HG03108 (cell line): ENCODE data around the gene COA6.
A peak's percentile ranks its signal among the peaks of the same experiment; 100 is the strongest.
"Not testable (repeated sequence)": the region's sequence is repeated elsewhere in the genome, so short reads cannot be mapped to it uniquely, and the experiment has no call there.

Experiments
- ATAC-seq: cut with Tn5 transposase; IDR thresholded peaks from one replicate; pipeline ENCODE4 v1.9.1; 2021; ENCODE audit warnings: moderate library complexity; ENCODE audit not compliant: unreplicated experiment

COA6 gene

DNA sequence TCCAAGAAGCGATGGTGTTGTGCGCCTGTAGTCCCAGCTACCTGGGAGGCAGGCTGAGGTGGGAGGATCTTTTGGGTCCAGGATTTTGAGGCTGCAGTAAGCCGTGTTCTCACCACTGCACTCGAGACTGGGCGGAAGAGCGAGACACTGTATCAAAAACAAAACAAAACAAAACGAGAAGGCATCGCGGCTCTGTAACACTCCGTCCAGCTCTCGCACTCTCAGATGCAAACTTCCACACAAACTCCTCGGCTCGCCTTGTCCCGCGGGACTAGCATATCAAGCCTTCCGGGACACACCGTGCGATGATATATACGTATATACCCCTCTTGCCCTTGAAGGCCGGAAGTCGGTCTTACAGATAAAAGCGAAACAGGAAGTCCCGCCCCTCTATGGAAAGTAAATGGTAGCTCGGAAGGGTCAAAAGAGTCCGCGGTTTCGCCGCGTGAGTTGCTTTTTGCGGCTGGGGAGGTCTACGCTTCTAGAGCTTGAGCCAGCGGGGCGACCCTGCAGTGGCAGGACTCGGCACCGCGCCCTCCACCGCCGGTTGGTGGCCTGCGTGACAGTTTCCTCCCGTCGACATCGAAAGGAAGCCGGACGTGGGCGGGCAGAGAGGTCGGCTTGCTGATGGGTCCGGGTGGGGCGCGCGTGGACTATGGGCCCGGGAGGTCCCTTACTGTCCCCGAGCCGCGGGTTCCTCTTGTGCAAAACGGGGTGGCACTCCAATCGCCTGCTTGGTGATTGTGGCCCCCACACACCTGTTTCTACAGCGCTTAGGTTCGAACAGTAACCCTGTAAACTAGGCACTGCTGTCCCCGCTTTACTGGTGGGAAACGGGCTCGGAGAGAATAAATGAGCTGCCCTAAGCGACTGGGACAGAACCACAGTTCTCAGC, at the start of gene COA6:
Gene COA6, plus strand, starts transcription at position 393 of the 895 bp plus-strand sequence. Its CDS starts 11 bp downstream, at position 404.
- peak; percentile 89 for ATAC-seq

- no peak for ATAC-seq
These were observed 48.4 kb upstream of the COA6 start for GRCh38 chr1:234324821-234325220.

- ATAC-seq: no peak
These were observed 47.3 kb upstream of the COA6 start for GRCh38 chr1:234325878-234326496.

GRCh38 chr1:234326497-234327366, 46.5 kb upstream of the COA6 start:
- peak; percentile 68 for ATAC-seq

GRCh38 chr1:234327577-234328164, 45.6 kb upstream of the COA6 start:
- ATAC-seq: no peak

DNA sequence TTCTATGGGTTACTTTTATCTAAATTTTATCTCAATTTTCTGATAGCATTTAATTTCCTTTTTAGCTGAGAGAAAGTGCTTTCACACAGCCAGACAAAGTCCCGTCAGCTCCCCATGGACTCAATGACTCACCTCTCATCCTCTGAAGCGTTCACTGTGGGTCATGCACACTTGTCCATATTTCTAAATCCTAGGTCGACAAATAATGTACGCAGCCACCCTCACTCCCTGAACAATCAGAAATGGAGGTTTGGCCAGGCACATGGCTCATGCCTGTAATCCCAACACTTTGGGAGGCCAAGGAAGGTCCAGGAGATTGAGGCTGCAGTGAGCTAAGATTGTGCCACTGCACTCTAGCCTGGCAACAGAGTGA, 42.4 kb upstream of the COA6 start:
- no peak for ATAC-seq

DNA sequence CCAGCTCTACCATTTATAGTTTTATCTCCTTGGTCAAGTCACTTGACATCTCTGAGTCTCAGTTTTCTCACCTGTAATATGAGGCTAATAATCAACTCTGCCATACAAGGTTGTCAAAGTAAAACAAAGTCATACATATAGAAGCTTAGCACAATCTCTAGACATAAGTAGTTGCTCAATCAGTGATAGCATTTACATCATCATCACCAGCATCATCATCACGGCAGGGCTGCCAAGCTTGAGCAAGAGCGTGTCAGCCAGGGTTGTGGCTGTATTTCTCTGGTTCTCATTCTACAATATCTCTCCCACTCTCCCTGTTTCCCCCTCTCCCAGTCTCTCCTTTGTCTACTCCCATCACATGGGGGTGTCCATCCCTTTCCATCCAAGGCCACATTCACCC, 41.7 kb upstream of the COA6 start:
- ATAC-seq: no peak

- ATAC-seq: no peak
These were observed 36.9 kb upstream of the COA6 start for GRCh38 chr1:234336359-234336758.

DNA sequence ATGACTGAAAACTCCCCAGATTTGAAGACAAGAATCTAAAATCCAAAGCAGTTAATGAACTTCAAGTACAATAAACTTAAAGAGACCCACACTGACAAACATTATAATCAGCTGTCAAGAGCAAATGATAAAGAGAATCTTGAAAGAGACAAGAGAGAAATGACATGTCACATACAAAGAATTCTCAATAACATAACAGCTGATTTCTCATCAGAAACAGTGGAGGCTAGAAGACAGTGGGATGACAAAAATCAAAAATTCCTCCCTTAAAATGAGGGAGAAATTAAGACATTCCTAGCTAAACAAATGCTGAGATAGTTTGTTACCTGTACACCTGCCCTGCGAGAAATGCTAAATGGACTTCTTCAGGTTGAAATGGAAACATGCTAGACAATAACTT, 36.0 kb upstream of the COA6 start:
- no peak for ATAC-seq

GRCh38 chr1:234340528-234340927, 32.7 kb upstream of the COA6 start:
- ATAC-seq: no peak

DNA sequence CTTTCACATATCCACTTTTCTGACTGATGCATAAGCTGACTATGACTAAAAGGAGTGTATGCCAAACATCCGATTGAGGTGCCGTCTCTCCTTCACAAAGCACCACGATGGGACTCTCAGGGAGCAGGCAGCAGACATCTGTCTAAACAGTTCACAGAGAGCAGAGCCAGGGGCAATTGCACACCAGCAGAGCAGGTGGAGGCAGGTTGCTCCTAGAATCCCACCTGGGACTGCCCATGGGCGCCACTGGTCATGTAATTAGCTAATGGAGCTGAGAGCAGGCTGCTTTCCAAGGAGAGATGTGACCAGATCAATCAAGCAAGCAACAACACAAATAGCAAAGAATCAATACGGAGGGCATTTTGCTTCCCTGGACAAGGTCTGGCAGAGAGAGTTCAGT, 30.5 kb upstream of the COA6 start:
- ATAC-seq: no peak

DNA sequence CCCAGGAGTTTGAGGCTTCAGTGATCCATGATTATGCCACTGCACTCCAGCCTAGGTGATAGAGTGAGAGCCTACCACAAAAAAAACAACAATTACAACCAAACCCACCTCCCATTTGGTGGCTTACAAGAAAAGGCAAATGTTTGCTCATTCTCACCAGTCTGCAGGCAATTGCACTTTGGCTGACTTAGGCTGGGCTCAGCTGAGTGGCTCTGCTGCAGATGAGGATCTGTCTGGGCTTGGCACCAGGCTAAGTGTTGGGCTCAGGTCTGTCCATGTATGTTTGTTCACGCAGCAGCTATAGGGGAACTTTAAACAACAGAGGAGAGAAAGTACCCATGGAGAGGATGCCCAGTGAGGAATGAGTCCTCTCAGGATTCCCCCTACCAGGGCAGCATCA, 28.0 kb upstream of the COA6 start:
- no peak for ATAC-seq

- ATAC-seq: no peak
These were observed 24.3 kb upstream of the COA6 start for GRCh38 chr1:234348964-234349363.

DNA sequence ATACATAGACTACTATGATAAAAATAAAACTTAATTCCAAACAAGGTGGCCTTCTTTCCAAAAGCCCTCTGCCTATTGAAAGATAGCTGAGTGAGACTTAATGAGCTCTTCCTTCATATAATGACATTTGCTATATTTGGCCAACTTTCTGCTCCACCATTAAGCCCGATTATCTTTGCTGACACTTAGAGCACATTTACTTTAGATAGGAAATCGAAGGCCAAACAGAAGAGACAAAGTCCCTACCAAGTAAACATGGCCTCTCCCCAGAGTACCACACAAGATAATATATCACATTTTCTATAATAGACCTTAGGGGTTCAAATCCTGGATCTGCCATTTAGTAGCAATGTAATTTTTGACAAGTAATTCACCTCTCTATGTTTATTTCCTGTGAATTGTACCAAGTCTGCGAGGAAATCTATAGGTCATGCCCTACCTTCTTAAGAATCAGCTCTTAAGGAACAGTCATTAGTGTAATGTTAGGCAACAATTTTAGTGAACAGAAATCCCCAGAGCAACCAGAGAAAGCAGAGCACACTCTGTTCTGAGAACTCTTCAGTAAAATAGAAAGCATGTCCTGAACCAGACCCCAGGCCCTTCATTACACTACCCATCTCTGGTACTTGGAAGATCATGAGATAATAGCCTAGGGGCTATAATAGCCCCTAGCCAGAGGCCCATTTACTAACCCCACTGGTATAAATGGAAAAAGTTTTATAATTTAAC, 17.3 kb upstream of the COA6 start:
- no peak for ATAC-seq

DNA sequence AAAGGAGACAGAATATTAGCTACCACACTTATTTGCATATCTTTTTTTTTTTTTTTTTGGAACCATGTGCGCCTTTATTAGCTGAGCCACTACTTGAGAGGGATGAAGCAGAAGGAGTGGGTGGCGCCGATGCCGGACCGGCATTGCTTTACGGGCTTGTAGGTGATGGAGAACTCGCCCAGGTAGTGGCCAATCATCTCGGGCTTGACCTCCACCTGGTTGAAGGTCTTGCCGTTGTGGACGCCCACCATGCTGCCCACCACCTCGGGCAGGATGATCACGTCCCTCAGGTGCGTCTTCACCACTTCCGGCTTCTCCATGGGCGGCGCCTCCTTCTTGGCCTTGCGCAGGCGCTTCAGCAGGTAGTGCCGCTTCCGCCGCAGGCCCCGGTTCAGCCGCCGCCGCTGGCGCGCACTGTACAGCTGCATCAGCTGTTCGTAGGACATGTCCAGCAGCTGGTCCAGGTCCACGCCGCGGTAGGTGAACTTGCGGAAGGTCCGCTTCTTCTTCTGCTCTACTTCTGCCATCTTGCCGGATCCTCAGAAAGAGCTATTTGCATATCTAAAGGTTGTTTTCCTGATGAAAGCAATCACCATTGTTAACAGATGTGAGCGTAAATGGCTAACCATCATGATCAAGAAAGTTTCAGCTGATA, 16.5 kb upstream of the COA6 start:
- not testable (repeated sequence) for ATAC-seq

DNA sequence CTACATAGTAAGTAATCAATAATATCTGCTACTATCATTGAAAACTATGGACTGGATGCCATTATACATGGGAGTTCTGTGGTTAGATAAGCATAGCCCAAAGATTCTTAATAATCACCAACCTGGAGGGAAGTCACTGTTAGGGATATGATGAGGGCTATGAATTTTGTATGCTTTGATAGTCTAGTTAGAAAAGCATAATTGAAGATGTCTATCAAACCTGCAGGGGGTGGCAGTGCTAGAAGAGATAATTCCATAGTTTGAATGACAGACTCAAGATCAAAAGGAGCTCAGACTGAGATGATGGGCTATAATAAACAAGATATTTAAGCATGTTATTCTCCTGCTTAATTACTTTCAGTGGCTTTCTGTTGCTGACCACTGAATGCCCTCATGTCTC, 15.4 kb upstream of the COA6 start:
- ATAC-seq: no peak

GRCh38 chr1:234361102-234361603, 12.1 kb upstream of the COA6 start:
- no peak for ATAC-seq

GRCh38 chr1:234362558-234362957, 10.7 kb upstream of the COA6 start:
- no peak for ATAC-seq

DNA sequence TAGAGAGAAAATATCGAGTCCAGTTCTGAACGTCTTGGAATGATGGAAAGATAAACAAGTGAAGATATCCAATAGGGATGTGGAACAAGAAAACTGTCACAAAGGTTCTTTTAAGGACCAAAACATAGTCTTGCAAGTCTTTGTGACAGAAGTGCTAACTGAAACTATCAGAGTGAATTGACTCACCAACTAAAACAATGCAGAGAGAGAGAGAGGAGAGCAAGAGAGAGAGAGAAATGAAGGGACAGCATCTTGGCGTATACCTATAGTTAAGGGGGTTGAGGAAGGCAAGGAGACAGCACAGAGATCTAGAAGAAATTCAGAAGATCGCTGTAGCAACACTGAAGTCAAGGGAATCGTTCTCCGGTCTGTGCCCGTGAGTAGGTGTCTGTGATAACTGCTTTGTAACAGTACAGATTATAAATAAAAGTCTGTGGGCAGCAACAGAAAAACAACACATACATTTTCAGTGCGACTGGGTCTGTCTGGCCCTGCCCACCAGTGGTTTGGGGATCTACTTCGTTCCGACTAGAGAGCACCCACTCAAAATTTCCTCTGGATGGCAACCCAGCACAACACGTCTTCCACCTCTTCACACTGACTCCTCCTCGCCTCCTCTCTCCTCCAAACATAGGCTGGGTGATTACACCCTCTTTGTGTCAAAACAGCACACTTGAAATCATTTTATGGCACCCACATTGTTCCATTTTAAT, 4.8 kb upstream of the COA6 start:
- no peak for ATAC-seq
